Spleen (tissue), 11 donors: ENCODE results near the gene TSPAN14. TPM values are rescaled to one million over a fixed set of nuclear protein-coding genes. Genes with fewer than 3 reads are reported as not detected.

Source experiments
- DNase-seq: peaks from one replicate; pipeline ENCODE4 v3.0.0-alpha.2; 2020
- H3K27ac ChIP-seq, 8 donors: fragments of 200-600 bp; sonication (generic) in 7 of 8; 1 replicate in 4 of 8; 2 replicates in 4 of 8; pipeline versions ENCODE4 v1.5.0 to v1.8.0; 2016 to 2021; ENCODE audit warnings: inconsistent platforms in 4 of 8, mild to moderate bottlenecking in 4 of 8, moderate library complexity in 1 of 8
- H3K27me3 ChIP-seq, 7 donors: fragments of 200-600 bp; sonication (generic) in 6 of 7; replicated peaks in 1 of 7; 1 replicate in 4 of 7; 2 replicates in 3 of 7; pipeline versions ENCODE4 v1.5.0 to v1.8.0; 2016 to 2021; ENCODE audit warnings: inconsistent platforms in 3 of 7, mild to moderate bottlenecking in 1 of 7
- H3K36me3 ChIP-seq, 6 donors: fragments of 200-600 bp; sonication (generic) in 5 of 6; 1 replicate in 4 of 6; 2 replicates in 2 of 6; pipeline versions ENCODE4 v1.5.0 to v1.8.0; 2016 to 2021; ENCODE audit warnings: inconsistent platforms in 2 of 6
- H3K4me1 ChIP-seq, 6 donors: fragments of 200-600 bp; sonication (generic) in 5 of 6; 1 replicate in 3 of 6; 2 replicates in 3 of 6; pipeline versions ENCODE4 v1.5.0 to v1.8.0; 2016 to 2021; ENCODE audit warnings: inconsistent platforms in 3 of 6
- H3K4me3 ChIP-seq, 8 donors: fragments of 200-600 bp; sonication (generic) in 7 of 8; 1 replicate in 4 of 8; 2 replicates in 4 of 8; pipeline versions ENCODE4 v1.5.0 to v1.8.0; 2016 to 2021; ENCODE audit warnings: inconsistent platforms in 4 of 8, mild to moderate bottlenecking in 4 of 8, moderate library complexity in 2 of 8
- H3K9me3 ChIP-seq, 8 donors: fragments of 200-600 bp; sonication (generic) in 7 of 8; 1 replicate in 4 of 8; 2 replicates in 4 of 8; pipeline versions ENCODE4 v1.5.0 to v1.8.0; 2016 to 2021; ENCODE audit warnings: inconsistent platforms in 4 of 8
- POLR2A ChIP-seq, 3 donors: fragments of 450-650 bp; IDR thresholded peaks; one replicate each; pipeline ENCODE4 v1.5.1; 2017; ENCODE audit warnings: antibody characterized with exemption in 3 of 3, mild to moderate bottlenecking in 1 of 3
- POLR2AphosphoS5 ChIP-seq, 3 donors: sonication (generic); formaldehyde crosslinking; IDR thresholded peaks; one replicate each; pipeline ENCODE4 v1.5.1; 2017; ENCODE audit warnings: antibody characterized with exemption in 3 of 3
- WGBS, 5 donors: extraction: QIAGEN DNeasy Blood & Tissue Kit in 3 of 5; methylation state at CpG; one replicate each; pipeline versions ENCODE4 v1.1.5 to v1.1.7; 2013 to 2018; 5-methylcytosine and 5-hydroxymethylcytosine counted together
- intact Hi-C: fragments of 100-400 bp; cut with DNase I; formaldehyde crosslinking; loops from one replicate; pipeline ENCODE4 v1.15.0; 2023; ENCODE audit warnings: low total_unique reads
- polyA plus RNA-seq, 3 donors: library from polyadenylated mRNA; stranded (reverse); fragments of 200-250 nt; gene quantifications; one replicate each; pipeline ENCODE4 v1.2.1, GENCODE V29; 2013
- total RNA-seq, 7 donors: library from RNA; depleted of rRNA in 3 of 7; stranded (reverse); fragments of >200 nt in 3 of 7; fragmentation: NEBNext Ultra II Directional in 4 of 7; extraction: Animal tissue kit (Norgen Biotek cat#: 25700) in 4 of 7; gene quantifications; one replicate each; pipeline versions ENCODE4 v1.1.0 to v1.2.1, GENCODE V29; 2016 to 2021
- TF ChIP-seq, protein P1 (sequence below), 11 experiments: fragments of 200-600 bp in 7 of 11; fragments of 450-650 bp in 4 of 11; sonication (generic) in 4 of 11; IDR thresholded peaks in 8 of 11; conservative IDR thresholded peaks in 3 of 11; 1 replicate in 7 of 11; 2 replicates in 4 of 11; pipeline versions ENCODE4 v1.4.0 to v1.8.0; 2016 to 2021; ENCODE audit warnings: antibody characterized with exemption in 11 of 11, inconsistent platforms in 4 of 11, mild to moderate bottlenecking in 1 of 11
- donor health status: healthy with polysubstance abuse.
- donor health status: DM: no; HTN: no; CAD: no; lungs with moderate emphysema.
- donor health status: DM: no; HTN: no; CAD: no.
- donor health status: Bipolar disorder and iron deficiency.
- donor health status: healthy.
- donor health status: DM: no; HTN: no; CAD: no.
- donor health status: DM: yes; HTN: yes; CAD: no.

Gene TSPAN14
- total and polyA plus RNA-seq, 10 donors, result 13.3 to 172 (median 108) TPM

DNA sequence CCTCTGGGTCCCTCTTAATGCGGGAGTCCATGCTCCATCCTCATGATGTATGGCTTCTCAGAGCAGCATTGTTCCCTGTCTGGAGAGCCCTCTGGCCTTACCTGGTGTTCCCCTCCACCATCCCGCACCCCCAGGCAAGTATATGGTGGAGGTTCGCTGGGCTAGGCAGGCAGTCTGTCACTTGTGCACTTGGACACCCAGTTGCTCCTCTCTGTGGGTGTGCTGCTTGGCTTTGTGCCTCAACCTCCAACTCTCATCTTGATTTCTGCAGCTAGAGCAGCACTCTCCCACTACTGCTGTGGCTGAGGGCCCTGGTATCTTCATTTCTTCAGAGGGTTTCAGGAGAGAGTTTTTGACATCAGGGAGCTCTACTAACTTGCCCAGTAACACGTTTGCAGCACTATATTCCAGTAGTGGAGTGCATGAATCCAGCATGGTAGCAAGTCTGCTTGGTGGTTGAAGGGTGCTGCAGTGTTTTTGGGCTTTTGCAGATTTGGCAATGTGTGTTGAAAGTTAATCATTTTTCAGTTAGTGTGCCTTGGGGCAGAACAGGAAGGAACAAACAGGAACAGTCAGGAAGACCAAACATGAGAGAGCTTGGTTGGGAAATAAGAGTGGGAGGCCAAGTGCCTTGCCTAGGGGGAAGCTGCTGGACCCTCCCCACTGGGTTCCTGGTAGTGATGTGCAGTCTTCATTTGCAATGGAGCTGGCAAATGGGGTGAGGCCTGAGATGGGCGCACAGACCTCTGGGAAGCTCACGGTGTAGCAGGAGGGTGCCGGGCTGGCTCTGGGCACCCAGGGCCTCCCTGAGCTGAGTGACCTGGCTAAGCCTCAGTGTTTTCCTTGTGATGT is 37.4 kb downstream of the TSPAN14 start:
- Histone ChIP-seq H3K4me1 (peaks cover 37 to 100% (median 96%) of the 10 kb centered on the region in 6 donors), H3K36me3 (peaks cover 0 to 72% (median 17%) of the 10 kb centered on the region in 6 donors), H3K27me3 (no peaks in the 10 kb centered on the region), H3K4me3 (peak overlapping the region in 1 of 8 donors; percentile 10), H3K9me3 (peaks cover 0 to 9% (median 5%) of the 10 kb centered on the region in 8 donors), H3K27ac (peak overlapping the region; percentile 19 to 96 (median 76))
- intact Hi-C loops, result no loop called here
- WGBS, 5 donors, result 63 to 87% (median 77%) methylated on average over 7 of the region's 7 CpGs
- DNase-seq, result peak; percentile 84
- TF ChIP-seq POLR2AphosphoS5 (IDR thresholded peaks at IDR 0.05) (peak; percentile 18 to 69 (median 64)), POLR2A (IDR thresholded peaks at IDR 0.05) (no peak)
- TF ChIP-seq, protein P1, sequence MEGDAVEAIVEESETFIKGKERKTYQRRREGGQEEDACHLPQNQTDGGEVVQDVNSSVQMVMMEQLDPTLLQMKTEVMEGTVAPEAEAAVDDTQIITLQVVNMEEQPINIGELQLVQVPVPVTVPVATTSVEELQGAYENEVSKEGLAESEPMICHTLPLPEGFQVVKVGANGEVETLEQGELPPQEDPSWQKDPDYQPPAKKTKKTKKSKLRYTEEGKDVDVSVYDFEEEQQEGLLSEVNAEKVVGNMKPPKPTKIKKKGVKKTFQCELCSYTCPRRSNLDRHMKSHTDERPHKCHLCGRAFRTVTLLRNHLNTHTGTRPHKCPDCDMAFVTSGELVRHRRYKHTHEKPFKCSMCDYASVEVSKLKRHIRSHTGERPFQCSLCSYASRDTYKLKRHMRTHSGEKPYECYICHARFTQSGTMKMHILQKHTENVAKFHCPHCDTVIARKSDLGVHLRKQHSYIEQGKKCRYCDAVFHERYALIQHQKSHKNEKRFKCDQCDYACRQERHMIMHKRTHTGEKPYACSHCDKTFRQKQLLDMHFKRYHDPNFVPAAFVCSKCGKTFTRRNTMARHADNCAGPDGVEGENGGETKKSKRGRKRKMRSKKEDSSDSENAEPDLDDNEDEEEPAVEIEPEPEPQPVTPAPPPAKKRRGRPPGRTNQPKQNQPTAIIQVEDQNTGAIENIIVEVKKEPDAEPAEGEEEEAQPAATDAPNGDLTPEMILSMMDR (IDR thresholded peaks at IDR 0.05 in 8 of 11, conservative IDR thresholded peaks at IDR 0.05 in 3 of 11), result no peak

DNA sequence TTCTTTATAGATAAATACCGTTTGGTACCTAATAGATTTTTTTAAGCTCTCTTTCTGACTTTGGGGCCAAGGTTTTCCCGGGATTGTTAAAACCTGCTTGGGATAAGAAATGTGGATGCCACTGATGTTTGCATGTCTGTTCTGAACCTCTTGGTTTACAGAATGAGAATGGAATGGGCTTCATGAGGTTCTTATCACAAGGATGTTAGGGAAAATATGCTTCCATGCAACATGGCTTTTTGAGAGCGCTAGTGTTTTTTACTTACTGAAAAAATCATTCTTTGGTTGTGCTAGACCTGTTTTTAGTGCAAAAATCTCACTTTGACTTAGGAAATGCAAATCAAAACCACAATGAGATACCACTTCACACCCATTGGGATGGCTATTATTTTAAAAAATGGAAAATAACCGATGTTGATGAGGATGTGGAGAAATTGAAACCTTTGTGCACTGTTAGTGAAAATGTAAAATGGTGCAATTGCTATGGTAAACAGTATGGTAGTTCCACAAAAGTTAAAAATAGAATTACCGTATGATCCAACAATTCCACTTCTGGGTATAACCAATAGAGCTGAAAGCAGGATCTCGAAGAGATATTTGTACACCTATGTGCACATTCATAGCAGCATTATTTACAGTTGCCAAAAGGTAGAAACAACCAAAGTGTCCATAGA is 38.9 kb downstream of the TSPAN14 start:
- peaks cover 0 to 14% (median 8%) of the 10 kb centered on the region in 8 donors for H3K9me3 ChIP-seq
- no peaks in the 10 kb centered on the region for H3K27me3 ChIP-seq
- intact Hi-C loops, result no loop called here
- H3K27ac ChIP-seq, result peak overlapping the region in 7 of 8 donors; percentile 58 to 96 (median 77)
- TF ChIP-seq POLR2A (IDR thresholded peaks at IDR 0.05), result no peak
- no peak for TF ChIP-seq POLR2AphosphoS5 (IDR thresholded peaks at IDR 0.05)
- TF ChIP-seq, protein P1 (IDR thresholded peaks at IDR 0.05 in 8 of 11, conservative IDR thresholded peaks at IDR 0.05 in 3 of 11), result no peak
- peaks cover 28 to 100% (median 96%) of the 10 kb centered on the region in 6 donors for H3K4me1 ChIP-seq
- H3K36me3 ChIP-seq, result peaks cover 0 to 86% (median 17%) of the 10 kb centered on the region in 6 donors
- DNase-seq, result no peak
- WGBS, 5 donors, result 51 to 61% (median 56%) methylated on average over 6 of the region's 6 CpGs
- H3K4me3 ChIP-seq, result no peak overlapping the region

DNA sequence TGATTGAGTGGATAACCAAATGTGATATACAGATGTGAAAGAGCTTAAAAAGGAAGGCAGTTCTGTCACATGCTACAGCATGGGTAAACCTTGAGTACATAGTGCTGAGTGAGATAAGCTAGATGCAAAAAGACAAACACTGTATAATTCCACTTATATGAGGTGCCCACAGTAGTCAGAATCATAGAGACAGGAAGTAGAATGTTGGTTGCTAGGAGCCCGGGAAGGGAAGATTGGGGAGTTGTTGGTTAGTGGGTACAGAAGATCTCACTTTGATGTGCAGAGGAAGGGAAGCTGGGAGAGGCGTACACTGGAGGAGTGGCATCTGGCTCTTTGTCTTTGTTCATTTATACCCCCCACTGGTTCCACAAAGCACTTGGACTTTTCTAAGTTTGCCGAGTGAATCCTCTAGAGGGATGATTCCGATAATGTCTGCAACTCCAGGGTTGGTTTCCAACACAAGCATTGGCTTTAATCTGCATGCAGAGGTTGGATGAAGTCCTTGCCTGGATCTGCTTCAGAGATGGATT is 39.5 kb downstream of the TSPAN14 start:
- H3K9me3 ChIP-seq, result peaks cover 0 to 14% (median 8%) of the 10 kb centered on the region in 8 donors
- no peak overlapping the region for H3K4me3 ChIP-seq
- H3K4me1 ChIP-seq, result peaks cover 34 to 100% (median 96%) of the 10 kb centered on the region in 6 donors
- H3K36me3 ChIP-seq, result peaks cover 0 to 84% (median 17%) of the 10 kb centered on the region in 6 donors
- intact Hi-C loops, result no loop called here
- H3K27me3 ChIP-seq, result no peaks in the 10 kb centered on the region
- WGBS, 5 donors, result 18 to 33% (median 21%) methylated on average over 4 of the region's 4 CpGs
- TF ChIP-seq POLR2A (IDR thresholded peaks at IDR 0.05) (no peak), POLR2AphosphoS5 (IDR thresholded peaks at IDR 0.05) (no peak)
- TF ChIP-seq, protein P1 (IDR thresholded peaks at IDR 0.05 in 8 of 11, conservative IDR thresholded peaks at IDR 0.05 in 3 of 11), result no peak
- no peak for DNase-seq
- H3K27ac ChIP-seq, result peak overlapping the region in 7 of 8 donors; percentile 58 to 96 (median 77)
